GM10266 (cell line): ENCODE measurements around the gene PARVB.

Source experiments
- DNase-seq: peaks from one replicate; pipeline ENCODE4 v3.0.0; 2012; ENCODE audit errors: extremely low spot score
- TF ChIP-seq, protein P1 (sequence below): IDR thresholded peaks from 2 replicates; pipeline ENCODE4 v1.5.1; 2012; ENCODE audit warnings: mild to moderate bottlenecking, low read depth; ENCODE audit not compliant: control insufficient read depth, insufficient read depth; ENCODE audit errors: missing control alignments

The PARVB gene

GRCh38 chr22:44071781-44072326 lies 47.8 kb downstream of the PARVB start:
- TF ChIP-seq, protein P1, sequence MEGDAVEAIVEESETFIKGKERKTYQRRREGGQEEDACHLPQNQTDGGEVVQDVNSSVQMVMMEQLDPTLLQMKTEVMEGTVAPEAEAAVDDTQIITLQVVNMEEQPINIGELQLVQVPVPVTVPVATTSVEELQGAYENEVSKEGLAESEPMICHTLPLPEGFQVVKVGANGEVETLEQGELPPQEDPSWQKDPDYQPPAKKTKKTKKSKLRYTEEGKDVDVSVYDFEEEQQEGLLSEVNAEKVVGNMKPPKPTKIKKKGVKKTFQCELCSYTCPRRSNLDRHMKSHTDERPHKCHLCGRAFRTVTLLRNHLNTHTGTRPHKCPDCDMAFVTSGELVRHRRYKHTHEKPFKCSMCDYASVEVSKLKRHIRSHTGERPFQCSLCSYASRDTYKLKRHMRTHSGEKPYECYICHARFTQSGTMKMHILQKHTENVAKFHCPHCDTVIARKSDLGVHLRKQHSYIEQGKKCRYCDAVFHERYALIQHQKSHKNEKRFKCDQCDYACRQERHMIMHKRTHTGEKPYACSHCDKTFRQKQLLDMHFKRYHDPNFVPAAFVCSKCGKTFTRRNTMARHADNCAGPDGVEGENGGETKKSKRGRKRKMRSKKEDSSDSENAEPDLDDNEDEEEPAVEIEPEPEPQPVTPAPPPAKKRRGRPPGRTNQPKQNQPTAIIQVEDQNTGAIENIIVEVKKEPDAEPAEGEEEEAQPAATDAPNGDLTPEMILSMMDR, result no peak

DNA sequence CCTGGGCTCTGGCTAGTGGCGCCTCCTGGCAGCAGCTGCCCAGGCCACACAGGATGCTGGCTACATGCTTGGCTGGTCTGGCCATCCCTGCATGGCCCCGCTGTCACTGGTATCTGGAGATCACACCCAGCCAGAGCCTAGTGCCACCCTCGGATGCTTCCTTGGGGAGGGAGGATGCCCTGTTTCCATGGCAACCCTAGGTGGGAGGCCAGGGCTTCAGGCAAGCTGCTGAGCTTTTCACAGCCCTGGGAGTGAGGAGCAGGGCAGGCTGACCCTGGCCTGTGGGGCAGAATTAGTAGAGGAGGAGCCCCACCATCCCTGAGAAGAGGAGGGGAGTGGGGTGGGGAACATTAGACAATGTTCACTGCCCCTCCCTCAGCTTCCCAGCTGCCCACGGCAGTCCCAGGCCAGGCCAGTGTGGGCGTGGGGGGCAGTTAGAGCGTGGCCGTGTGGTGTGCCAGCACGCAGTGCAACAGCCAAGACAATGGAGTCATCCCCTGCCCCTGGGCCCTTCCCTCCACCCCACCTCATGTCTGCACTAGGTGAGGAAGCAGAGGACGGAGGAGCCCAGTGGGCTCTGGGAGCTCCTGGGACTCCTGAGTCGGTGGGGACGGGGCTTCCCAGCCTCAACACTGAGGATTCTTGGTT lies 50.4 kb downstream of the PARVB start:
- no peak for DNase-seq
- TF ChIP-seq, protein P1, result no peak

More at GRCh38 chr22:44071781-44072326, 47.8 kb downstream of the PARVB start:
- DNase-seq, result no peak

DNA sequence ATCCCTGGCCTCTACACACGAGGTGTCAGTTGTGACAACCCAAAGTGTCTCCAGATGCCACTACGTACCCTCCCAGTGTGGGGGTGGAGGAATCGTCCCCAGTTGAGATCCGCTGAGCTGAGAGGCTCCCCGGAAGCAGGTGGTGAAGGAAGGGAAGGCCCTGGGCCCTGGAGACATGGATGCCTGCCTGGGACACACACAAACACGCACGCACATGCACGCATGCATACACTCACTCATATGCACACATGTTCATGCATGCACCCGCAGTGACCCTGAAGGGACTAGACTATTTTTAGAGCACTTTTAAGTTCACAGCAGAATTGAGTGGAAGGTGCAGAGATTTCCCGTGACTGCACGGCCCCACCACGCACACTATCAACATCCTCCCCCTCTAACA lies 50.9 kb downstream of the PARVB start:
- no peak for DNase-seq
- TF ChIP-seq, protein P1, result no peak

DNA sequence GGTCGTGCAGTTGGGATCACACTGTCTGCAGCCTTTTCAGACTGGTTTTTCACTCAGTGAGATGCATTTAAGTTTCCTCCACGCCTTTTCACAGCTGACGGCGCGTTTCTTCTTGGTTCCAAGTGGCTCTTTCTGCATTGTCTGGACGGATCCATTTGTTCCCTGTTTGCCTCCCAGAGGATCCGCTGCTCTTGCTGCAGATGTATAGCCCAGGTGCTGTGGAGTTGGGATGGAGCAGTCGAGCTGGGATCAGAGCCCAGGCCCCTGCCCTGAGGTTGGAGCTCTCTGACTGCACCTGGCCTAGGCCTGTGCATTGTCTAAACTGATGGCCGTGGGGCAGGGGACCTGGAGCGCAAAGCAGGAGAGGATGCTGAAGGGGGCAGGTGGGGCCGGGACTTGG lies 51.6 kb downstream of the PARVB start:
- no peak for DNase-seq

GRCh38 chr22:44076825-44077224 lies 52.7 kb downstream of the PARVB start:
- no peak for DNase-seq
- TF ChIP-seq, protein P1, result no peak

More for the DNA sequence above, 51.6 kb downstream of the PARVB start:
- TF ChIP-seq, protein P1, result no peak

- peak; percentile 79 for DNase-seq
- TF ChIP-seq, protein P1, result peak; percentile 84
Observed at GRCh38 chr22:44080936-44081861, 57.1 kb downstream of the PARVB start.
